ENCODE measurements around the gene TRIO. TPM values are rescaled to one million over a fixed set of nuclear protein-coding genes. Genes with fewer than 3 reads are reported as not detected.

Gene TRIO
- total and polyA plus RNA-seq, 2 experiments from 2014 or later: 18.5 to 78.2 TPM

- H3K4me3 ChIP-seq: no peak overlapping the region
- H3K36me3 ChIP-seq (replicated peaks; ENCODE audit: insufficient read depth, low read depth): no peaks in the 10 kb centered on the region
- H4K20me1 ChIP-seq (ENCODE audit: insufficient read depth, poor library complexity, severe bottlenecking): no peaks in the 10 kb centered on the region
- no peak for DNase-seq (ENCODE audit: low spot score)
- no peaks in the 10 kb centered on the region for H3K9me3 ChIP-seq (ENCODE audit: low read depth)
- H2AFZ ChIP-seq: no peak overlapping the region
- no peak overlapping the region for H3K4me2 ChIP-seq
- no peaks in the 10 kb centered on the region for H3K4me1 ChIP-seq (ENCODE audit: insufficient read depth)
- no peak for TF ChIP-seq EZH2 (IDR thresholded peaks at IDR 0.05; ENCODE audit: borderline replicate concordance)
- no peak overlapping the region for H3K27ac ChIP-seq
- H3K9me2 ChIP-seq (replicated peaks; ENCODE audit: insufficient read depth): no peaks in the 10 kb centered on the region
- H3K79me2 ChIP-seq: no peaks in the 10 kb centered on the region
- 95% methylated on average over 4 of the region's 4 CpGs for WGBS (ENCODE audit: low lambda C conversion rate, missing lambda C conversion rate)
- H3K27me3 ChIP-seq: no peaks in the 10 kb centered on the region
These were observed 23.0 kb upstream of the TRIO start for GRCh38 chr5:14120176-14120575.

GRCh38 chr5:14121552-14121951, 21.6 kb upstream of the TRIO start:
- Histone ChIP-seq H3K4me2 (no peak overlapping the region), H3K79me2 (no peaks in the 10 kb centered on the region), H3K27me3 (no peaks in the 10 kb centered on the region), H3K4me1 (ENCODE audit: insufficient read depth) (no peaks in the 10 kb centered on the region), H2AFZ (no peak overlapping the region), H3K4me3 (no peak overlapping the region), H3K9me3 (ENCODE audit: low read depth) (no peaks in the 10 kb centered on the region), H3K9me2 (replicated peaks; ENCODE audit: insufficient read depth) (no peaks in the 10 kb centered on the region), H4K20me1 (ENCODE audit: insufficient read depth, poor library complexity, severe bottlenecking) (no peaks in the 10 kb centered on the region), H3K36me3 (replicated peaks; ENCODE audit: insufficient read depth, low read depth) (no peaks in the 10 kb centered on the region), H3K27ac (no peak overlapping the region)
- 86% methylated on average over 1 of the region's 1 CpG for WGBS (ENCODE audit: low lambda C conversion rate, missing lambda C conversion rate)
- TF ChIP-seq EZH2phosphoT487 (IDR thresholded peaks at IDR 0.05; ENCODE audit: low read depth, severe bottlenecking, unreplicated experiment) (no peak), CTCF (IDR thresholded peaks at IDR 0.05; ENCODE audit: poor library complexity) (no peak), EZH2 (IDR thresholded peaks at IDR 0.05; ENCODE audit: borderline replicate concordance) (no peak)
- DNase-seq (ENCODE audit: low spot score): no peak

- no peaks in the 10 kb centered on the region for H3K27me3 ChIP-seq
- H3K4me1 ChIP-seq (ENCODE audit: insufficient read depth): no peaks in the 10 kb centered on the region
- no peak overlapping the region for H2AFZ ChIP-seq
- H3K79me2 ChIP-seq: no peaks in the 10 kb centered on the region
- no peaks in the 10 kb centered on the region for H3K36me3 ChIP-seq (replicated peaks; ENCODE audit: insufficient read depth, low read depth)
- H3K27ac ChIP-seq: no peak overlapping the region
- no peak for DNase-seq (ENCODE audit: low spot score)
- TF ChIP-seq CTCF (IDR thresholded peaks at IDR 0.05; ENCODE audit: poor library complexity) (no peak), EZH2phosphoT487 (IDR thresholded peaks at IDR 0.05; ENCODE audit: low read depth, severe bottlenecking, unreplicated experiment) (no peak), EZH2 (IDR thresholded peaks at IDR 0.05; ENCODE audit: borderline replicate concordance) (no peak)
- 86% methylated on average over 4 of the region's 4 CpGs for WGBS (ENCODE audit: low lambda C conversion rate, missing lambda C conversion rate)
- no peak overlapping the region for H3K4me2 ChIP-seq
- no peak overlapping the region for H3K4me3 ChIP-seq
- H4K20me1 ChIP-seq (ENCODE audit: insufficient read depth, poor library complexity, severe bottlenecking): no peaks in the 10 kb centered on the region
- no peaks in the 10 kb centered on the region for H3K9me3 ChIP-seq (ENCODE audit: low read depth)
- H3K9me2 ChIP-seq (replicated peaks; ENCODE audit: insufficient read depth): no peaks in the 10 kb centered on the region
These were observed 21.1 kb upstream of the TRIO start for GRCh38 chr5:14122089-14122488.

- Histone ChIP-seq H3K4me2 (no peak overlapping the region), H3K9me2 (replicated peaks; ENCODE audit: insufficient read depth) (no peaks in the 10 kb centered on the region), H3K79me2 (no peaks in the 10 kb centered on the region), H3K4me3 (no peak overlapping the region), H3K9me3 (ENCODE audit: low read depth) (no peaks in the 10 kb centered on the region), H3K36me3 (replicated peaks; ENCODE audit: insufficient read depth, low read depth) (no peaks in the 10 kb centered on the region), H4K20me1 (ENCODE audit: insufficient read depth, poor library complexity, severe bottlenecking) (no peaks in the 10 kb centered on the region), H3K27ac (no peak overlapping the region), H3K27me3 (no peaks in the 10 kb centered on the region), H3K4me1 (ENCODE audit: insufficient read depth) (no peaks in the 10 kb centered on the region), H2AFZ (no peak overlapping the region)
- TF ChIP-seq CTCF (IDR thresholded peaks at IDR 0.05; ENCODE audit: poor library complexity) (no peak), EZH2 (IDR thresholded peaks at IDR 0.05; ENCODE audit: borderline replicate concordance) (no peak), EZH2phosphoT487 (IDR thresholded peaks at IDR 0.05; ENCODE audit: low read depth, severe bottlenecking, unreplicated experiment) (no peak)
- WGBS (ENCODE audit: low lambda C conversion rate, missing lambda C conversion rate): 97% methylated on average over 4 of the region's 4 CpGs
- no peak for DNase-seq (ENCODE audit: low spot score)
These were observed 19.6 kb upstream of the TRIO start for GRCh38 chr5:14123551-14123950.
